Omental fat pad (tissue), 4 donors: Measurements from ENCODE around the gene TLCD3B. TPM values are rescaled to one million over a fixed set of nuclear protein-coding genes. Genes with fewer than 3 reads are reported as not detected.
"Not testable (repeated sequence)": the region's sequence is repeated elsewhere in the genome, so short reads cannot be mapped to it uniquely, and the experiment has no call there.

Experiments used
- ATAC-seq: fragments of 150-250 bp; one replicate; pipeline ENCODE4 v1.9.1; 2016; ENCODE audit warnings: mild to moderate bottlenecking, moderate library complexity; ENCODE audit not compliant: low FRiP score
- DNase-seq: peaks from one replicate; pipeline ENCODE4 v3.0.0-alpha.2; 2019; ENCODE audit warnings: low spot score
- CTCF ChIP-seq, 3 donors: fragments of 450-650 bp; IDR thresholded peaks; one replicate each; pipeline ENCODE4 v1.5.1; 2016 to 2017; ENCODE audit warnings: antibody characterized with exemption in 3 of 3, mild to moderate bottlenecking in 3 of 3, moderate library complexity in 2 of 3
- total RNA-seq, 4 donors: library from RNA; depleted of rRNA; stranded (reverse); fragments of >200 nt; gene quantifications; one replicate each; pipeline ENCODE4 v1.1.0, GENCODE V29; 2016

The TLCD3B gene
- total RNA-seq, 4 donors from 2014 or later, result not detected

- DNase-seq (no peak), ATAC-seq (no peak)
- no peak for TF ChIP-seq CTCF (IDR thresholded peaks at IDR 0.05)
These were observed 5.5 kb downstream of the TLCD3B start for GRCh38 chr16:30025574-30025973.

GRCh38 chr16:30025156-30025555 lies 5.9 kb downstream of the TLCD3B start:
- no peak for DNase-seq
- TF ChIP-seq CTCF (IDR thresholded peaks at IDR 0.05), result no peak
- no peak for ATAC-seq

- ATAC-seq (no peak), DNase-seq (no peak)
- TF ChIP-seq CTCF (IDR thresholded peaks at IDR 0.05), result no peak
These were observed 6.6 kb downstream of the TLCD3B start for GRCh38 chr16:30024451-30024850.

- ATAC-seq (no peak), DNase-seq (no peak)
- no peak for TF ChIP-seq CTCF (IDR thresholded peaks at IDR 0.05)
These were observed 7.5 kb downstream of the TLCD3B start for GRCh38 chr16:30023586-30023985.

GRCh38 chr16:30022887-30023286 lies 8.2 kb downstream of the TLCD3B start, which contains the start of gene C16orf92:
Gene C16orf92 (plus strand): TSS chr16:30023198. CDS start chr16:30023341, 143 bp downstream.
- no peak for ATAC-seq
- DNase-seq, result no peak
- TF ChIP-seq CTCF (IDR thresholded peaks at IDR 0.05), result no peak

- DNase-seq (no peak), ATAC-seq (no peak)
- TF ChIP-seq CTCF (IDR thresholded peaks at IDR 0.05), result no peak
These were observed 12.3 kb downstream of the TLCD3B start for GRCh38 chr16:30018731-30019158.

- not testable (repeated sequence) for ATAC-seq, DNase-seq
These were observed 13.1 kb downstream of the TLCD3B start for GRCh38 chr16:30017937-30018336.

- DNase-seq, result no peak
- no peak for ATAC-seq
- no peak for TF ChIP-seq CTCF (IDR thresholded peaks at IDR 0.05)
These were observed 13.8 kb downstream of the TLCD3B start for GRCh38 chr16:30017277-30017656.
